Left ventricle myocardium inferior (tissue), 1 donor: Measurements from ENCODE around the gene IL36RN. TPM values are rescaled to one million over a fixed set of nuclear protein-coding genes. Genes with fewer than 3 reads are reported as not detected.
"Not testable (repeated sequence)": the region's sequence is repeated elsewhere in the genome, so short reads cannot be mapped to it uniquely, and the experiment has no call there.

Source experiments
- DNase-seq: peaks from one replicate; pipeline ENCODE4 v3.0.0-alpha.2; 2020
- H3K27ac ChIP-seq: fragments of 200-600 bp; replicated peaks from 2 replicates; pipeline ENCODE4 v1.8.0; 2021
- H3K27me3 ChIP-seq: fragments of 200-600 bp; 2 replicates; pipeline ENCODE4 v1.8.0; 2021; ENCODE audit warnings: low read depth
- H3K36me3 ChIP-seq: fragments of 200-600 bp; 2 replicates; pipeline ENCODE4 v1.8.0; 2021
- H3K4me1 ChIP-seq: fragments of 200-600 bp; 2 replicates; pipeline ENCODE4 v1.8.0; 2021
- H3K4me3 ChIP-seq: fragments of 200-600 bp; 2 replicates; pipeline ENCODE4 v1.8.0; 2021; ENCODE audit warnings: mild to moderate bottlenecking, moderate library complexity
- H3K9me3 ChIP-seq: fragments of 200-600 bp; replicated peaks from 2 replicates; pipeline ENCODE4 v1.8.0; 2021
- CTCF ChIP-seq: fragments of 200-600 bp; IDR thresholded peaks from 2 replicates; pipeline ENCODE4 v1.8.0; 2021; ENCODE audit warnings: antibody characterized with exemption, mild to moderate bottlenecking, borderline replicate concordance
- intact Hi-C: fragments of 100-400 bp; cut with micrococcal nuclease; formaldehyde crosslinking; loops from one replicate; pipeline ENCODE4 v1.11.0; 2022
- total RNA-seq: library from RNA; stranded (reverse); fragmentation: NEBNext Ultra II Directional; extraction: Animal tissue kit (Norgen Biotek cat#: 25700); gene quantifications from one replicate; pipeline ENCODE4 v1.2.1, GENCODE V29; 2021
- donor health status: DM: no; HTN: yes; CAD: no; lungs with severe emphysema.

The IL36RN gene
- total RNA-seq, 1 donor from 2014 or later: not detected

- H3K27me3 ChIP-seq: peaks cover 19% of the 10 kb centered on the region
- H3K4me1 ChIP-seq: no peaks in the 10 kb centered on the region
- TF ChIP-seq CTCF: no peak
- no peaks in the 10 kb centered on the region for H3K36me3 ChIP-seq
- no peak overlapping the region for H3K27ac ChIP-seq
- H3K4me3 ChIP-seq: no peak overlapping the region
- intact Hi-C loops: no loop called here
- peaks cover 13% of the 10 kb centered on the region for H3K9me3 ChIP-seq
- DNase-seq: no peak
These were observed 34.6 kb downstream of the IL36RN start for GRCh38 chr2:113093613-113093977.

DNA sequence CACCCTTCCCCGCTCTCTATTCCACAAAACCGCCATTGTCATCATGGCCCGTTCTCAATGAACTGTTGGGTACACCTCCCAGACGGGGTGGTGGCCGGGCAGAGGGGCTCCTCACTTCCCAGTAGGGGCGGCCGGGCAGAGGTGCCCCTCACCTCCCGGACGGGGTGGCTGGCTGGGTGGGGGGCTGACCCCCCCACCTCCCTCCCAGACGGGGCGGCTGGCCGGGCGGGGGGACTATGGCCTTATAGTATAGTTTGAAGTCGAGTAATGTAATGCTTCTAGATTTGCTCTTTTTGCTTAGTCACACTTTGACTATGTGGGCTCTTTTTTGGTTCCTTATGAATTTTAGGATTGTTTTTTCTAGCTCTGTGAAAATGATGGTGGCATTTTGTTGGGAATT lies 37.3 kb downstream of the IL36RN start:
- intact Hi-C loops, DNase-seq: not testable (repeated sequence)

DNA sequence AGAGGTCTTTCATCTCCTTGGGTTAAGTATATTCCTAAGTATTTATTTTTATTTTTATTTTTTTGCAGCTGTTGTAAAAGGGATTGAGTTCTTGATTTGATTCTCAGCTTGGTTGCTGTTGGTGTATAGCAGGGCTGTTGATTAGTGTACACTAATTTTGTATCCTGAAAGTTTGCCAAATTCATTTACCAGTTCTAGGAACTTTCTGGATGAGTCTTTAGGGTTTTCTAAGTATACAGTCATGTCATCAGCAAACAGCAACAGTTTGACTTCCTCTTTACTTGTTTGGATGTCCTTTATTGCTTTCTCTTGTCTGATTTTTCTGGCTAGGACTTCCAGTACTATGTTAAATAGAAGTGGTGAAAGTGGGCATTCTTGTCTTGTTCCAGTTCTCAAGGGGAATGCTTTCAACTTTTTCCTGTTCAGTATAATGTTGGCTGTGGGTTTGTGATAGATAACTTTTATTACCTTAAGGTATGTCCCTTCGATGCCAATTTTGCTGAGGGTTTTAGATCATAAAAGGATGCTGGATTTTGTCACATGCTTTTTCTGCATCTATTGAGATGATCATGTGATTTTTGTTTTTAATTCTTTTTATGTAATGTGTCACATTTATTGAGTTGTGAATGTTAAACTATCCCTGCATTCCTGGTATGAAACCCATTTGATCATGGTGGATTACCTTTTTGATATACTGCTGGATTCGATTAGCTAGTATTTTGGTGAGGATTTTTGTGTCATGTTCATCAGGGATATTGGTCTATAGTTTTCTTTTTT lies 38.0 kb downstream of the IL36RN start:
- H3K36me3 ChIP-seq, H3K27ac ChIP-seq, H3K4me3 ChIP-seq, intact Hi-C loops, DNase-seq, H3K4me1 ChIP-seq: not testable (repeated sequence)
- H3K9me3 ChIP-seq: peaks cover 13% of the 10 kb centered on the region
- peaks cover 17% of the 10 kb centered on the region for H3K27me3 ChIP-seq

More for the DNA sequence above, 37.3 kb downstream of the IL36RN start:
- peaks cover 13% of the 10 kb centered on the region for H3K9me3 ChIP-seq
- H3K4me3 ChIP-seq, H3K27ac ChIP-seq, H3K36me3 ChIP-seq, H3K4me1 ChIP-seq: not testable (repeated sequence)
- peaks cover 13% of the 10 kb centered on the region for H3K27me3 ChIP-seq

- no peak overlapping the region for H3K4me3 ChIP-seq
- DNase-seq: no peak
- intact Hi-C loops: no loop called here
These were observed 39.0 kb downstream of the IL36RN start for GRCh38 chr2:113098041-113098440.

GRCh38 chr2:113098532-113098931 lies 39.5 kb downstream of the IL36RN start:
- Histone ChIP-seq H3K36me3 (no peaks in the 10 kb centered on the region), H3K27me3 (peaks cover 17% of the 10 kb centered on the region), H3K27ac (no peak overlapping the region), H3K4me1 (no peaks in the 10 kb centered on the region), H3K4me3 (no peak overlapping the region), H3K9me3 (peaks cover 13% of the 10 kb centered on the region)
- TF ChIP-seq CTCF: no peak
- no peak for DNase-seq
- intact Hi-C loops: no loop called here

More at GRCh38 chr2:113098041-113098440, 39.0 kb downstream of the IL36RN start:
- Histone ChIP-seq H3K27me3 (peaks cover 17% of the 10 kb centered on the region), H3K27ac (no peak overlapping the region), H3K9me3 (peaks cover 13% of the 10 kb centered on the region), H3K4me1 (no peaks in the 10 kb centered on the region), H3K36me3 (no peaks in the 10 kb centered on the region)
- no peak for TF ChIP-seq CTCF

GRCh38 chr2:113102133-113102532 lies 43.1 kb downstream of the IL36RN start:
- no peaks in the 10 kb centered on the region for H3K36me3 ChIP-seq
- intact Hi-C loops: no loop called here
- DNase-seq: no peak
- H3K9me3 ChIP-seq: no peaks in the 10 kb centered on the region
- no peak overlapping the region for H3K27ac ChIP-seq
- no peaks in the 10 kb centered on the region for H3K4me1 ChIP-seq
- H3K27me3 ChIP-seq: peaks cover 34% of the 10 kb centered on the region
- no peak overlapping the region for H3K4me3 ChIP-seq
- no peak for TF ChIP-seq CTCF
